Spleen (tissue), 11 donors: ENCODE results near the gene MBNL1. TPM values are rescaled to one million over a fixed set of nuclear protein-coding genes. Genes with fewer than 3 reads are reported as not detected.

Source experiments
- DNase-seq: peaks from one replicate; pipeline ENCODE4 v3.0.0-alpha.2; 2020
- H3K27ac ChIP-seq, 8 donors: fragments of 200-600 bp; sonication (generic) in 7 of 8; 1 replicate in 4 of 8; 2 replicates in 4 of 8; pipeline versions ENCODE4 v1.5.0 to v1.8.0; 2016 to 2021; ENCODE audit warnings: inconsistent platforms in 4 of 8, mild to moderate bottlenecking in 4 of 8, moderate library complexity in 1 of 8
- H3K27me3 ChIP-seq, 7 donors: fragments of 200-600 bp; sonication (generic) in 6 of 7; replicated peaks in 1 of 7; 1 replicate in 4 of 7; 2 replicates in 3 of 7; pipeline versions ENCODE4 v1.5.0 to v1.8.0; 2016 to 2021; ENCODE audit warnings: inconsistent platforms in 3 of 7, mild to moderate bottlenecking in 1 of 7
- H3K36me3 ChIP-seq, 6 donors: fragments of 200-600 bp; sonication (generic) in 5 of 6; 1 replicate in 4 of 6; 2 replicates in 2 of 6; pipeline versions ENCODE4 v1.5.0 to v1.8.0; 2016 to 2021; ENCODE audit warnings: inconsistent platforms in 2 of 6
- H3K4me1 ChIP-seq, 6 donors: fragments of 200-600 bp; sonication (generic) in 5 of 6; 1 replicate in 3 of 6; 2 replicates in 3 of 6; pipeline versions ENCODE4 v1.5.0 to v1.8.0; 2016 to 2021; ENCODE audit warnings: inconsistent platforms in 3 of 6
- H3K4me3 ChIP-seq, 8 donors: fragments of 200-600 bp; sonication (generic) in 7 of 8; 1 replicate in 4 of 8; 2 replicates in 4 of 8; pipeline versions ENCODE4 v1.5.0 to v1.8.0; 2016 to 2021; ENCODE audit warnings: inconsistent platforms in 4 of 8, mild to moderate bottlenecking in 4 of 8, moderate library complexity in 2 of 8
- H3K9me3 ChIP-seq, 8 donors: fragments of 200-600 bp; sonication (generic) in 7 of 8; 1 replicate in 4 of 8; 2 replicates in 4 of 8; pipeline versions ENCODE4 v1.5.0 to v1.8.0; 2016 to 2021; ENCODE audit warnings: inconsistent platforms in 4 of 8
- POLR2A ChIP-seq, 3 donors: fragments of 450-650 bp; IDR thresholded peaks; one replicate each; pipeline ENCODE4 v1.5.1; 2017; ENCODE audit warnings: antibody characterized with exemption in 3 of 3, mild to moderate bottlenecking in 1 of 3
- POLR2AphosphoS5 ChIP-seq, 3 donors: sonication (generic); formaldehyde crosslinking; IDR thresholded peaks; one replicate each; pipeline ENCODE4 v1.5.1; 2017; ENCODE audit warnings: antibody characterized with exemption in 3 of 3
- WGBS, 5 donors: extraction: QIAGEN DNeasy Blood & Tissue Kit in 3 of 5; methylation state at CpG; one replicate each; pipeline versions ENCODE4 v1.1.5 to v1.1.7; 2013 to 2018; 5-methylcytosine and 5-hydroxymethylcytosine counted together
- intact Hi-C: fragments of 100-400 bp; cut with DNase I; formaldehyde crosslinking; loops from one replicate; pipeline ENCODE4 v1.15.0; 2023; ENCODE audit warnings: low total_unique reads
- polyA plus RNA-seq, 3 donors: library from polyadenylated mRNA; stranded (reverse); fragments of 200-250 nt; gene quantifications; one replicate each; pipeline ENCODE4 v1.2.1, GENCODE V29; 2013
- total RNA-seq, 7 donors: library from RNA; depleted of rRNA in 3 of 7; stranded (reverse); fragments of >200 nt in 3 of 7; fragmentation: NEBNext Ultra II Directional in 4 of 7; extraction: Animal tissue kit (Norgen Biotek cat#: 25700) in 4 of 7; gene quantifications; one replicate each; pipeline versions ENCODE4 v1.1.0 to v1.2.1, GENCODE V29; 2016 to 2021
- TF ChIP-seq, protein P1 (sequence below), 11 experiments: fragments of 200-600 bp in 7 of 11; fragments of 450-650 bp in 4 of 11; sonication (generic) in 4 of 11; IDR thresholded peaks in 8 of 11; conservative IDR thresholded peaks in 3 of 11; 1 replicate in 7 of 11; 2 replicates in 4 of 11; pipeline versions ENCODE4 v1.4.0 to v1.8.0; 2016 to 2021; ENCODE audit warnings: antibody characterized with exemption in 11 of 11, inconsistent platforms in 4 of 11, mild to moderate bottlenecking in 1 of 11
- donor health status: healthy with polysubstance abuse.
- donor health status: DM: no; HTN: no; CAD: no; lungs with moderate emphysema.
- donor health status: DM: no; HTN: no; CAD: no.
- donor health status: Bipolar disorder and iron deficiency.
- donor health status: healthy.
- donor health status: DM: no; HTN: no; CAD: no.
- donor health status: DM: yes; HTN: yes; CAD: no.

MBNL1 gene
- total and polyA plus RNA-seq, 10 donors, result 64.7 to 491 (median 296) TPM

GRCh38 chr3:152486364-152486763 lies 217.6 kb downstream of the MBNL1 start:
- Histone ChIP-seq H3K4me3 (no peak overlapping the region), H3K36me3 (no peaks in the 10 kb centered on the region), H3K9me3 (peaks cover 0 to 29% (median 20%) of the 10 kb centered on the region in 8 donors), H3K27me3 (no peaks in the 10 kb centered on the region), H3K4me1 (no peaks in the 10 kb centered on the region), H3K27ac (no peak overlapping the region)
- no peak for DNase-seq
- intact Hi-C loops, result no loop called here
- TF ChIP-seq, protein P1, sequence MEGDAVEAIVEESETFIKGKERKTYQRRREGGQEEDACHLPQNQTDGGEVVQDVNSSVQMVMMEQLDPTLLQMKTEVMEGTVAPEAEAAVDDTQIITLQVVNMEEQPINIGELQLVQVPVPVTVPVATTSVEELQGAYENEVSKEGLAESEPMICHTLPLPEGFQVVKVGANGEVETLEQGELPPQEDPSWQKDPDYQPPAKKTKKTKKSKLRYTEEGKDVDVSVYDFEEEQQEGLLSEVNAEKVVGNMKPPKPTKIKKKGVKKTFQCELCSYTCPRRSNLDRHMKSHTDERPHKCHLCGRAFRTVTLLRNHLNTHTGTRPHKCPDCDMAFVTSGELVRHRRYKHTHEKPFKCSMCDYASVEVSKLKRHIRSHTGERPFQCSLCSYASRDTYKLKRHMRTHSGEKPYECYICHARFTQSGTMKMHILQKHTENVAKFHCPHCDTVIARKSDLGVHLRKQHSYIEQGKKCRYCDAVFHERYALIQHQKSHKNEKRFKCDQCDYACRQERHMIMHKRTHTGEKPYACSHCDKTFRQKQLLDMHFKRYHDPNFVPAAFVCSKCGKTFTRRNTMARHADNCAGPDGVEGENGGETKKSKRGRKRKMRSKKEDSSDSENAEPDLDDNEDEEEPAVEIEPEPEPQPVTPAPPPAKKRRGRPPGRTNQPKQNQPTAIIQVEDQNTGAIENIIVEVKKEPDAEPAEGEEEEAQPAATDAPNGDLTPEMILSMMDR (IDR thresholded peaks at IDR 0.05 in 8 of 11, conservative IDR thresholded peaks at IDR 0.05 in 3 of 11), result no peak
- no peak for TF ChIP-seq POLR2A (IDR thresholded peaks at IDR 0.05)
- TF ChIP-seq POLR2AphosphoS5 (IDR thresholded peaks at IDR 0.05), result no peak
- 71 to 89% (median 80%) methylated on average over 1 of the region's 1 CpG for WGBS, 5 donors

DNA sequence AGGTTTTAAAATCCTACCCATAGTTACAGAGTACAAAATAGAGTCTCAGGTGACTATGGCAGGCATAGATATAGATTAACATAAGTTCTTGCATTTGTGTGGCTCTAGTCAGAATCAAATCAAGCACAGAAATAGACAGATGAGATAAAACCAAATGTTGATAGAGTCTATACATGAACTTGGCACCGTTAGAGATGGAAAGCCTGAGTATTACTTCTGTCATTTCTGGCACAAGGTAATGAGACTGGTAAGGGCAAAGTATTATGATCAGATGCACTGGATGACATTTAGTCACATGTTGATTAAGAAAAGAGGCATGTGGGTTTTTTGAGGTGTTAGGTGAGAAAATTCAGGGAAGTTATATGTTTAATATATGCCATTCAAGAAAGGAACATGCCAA lies 219.7 kb downstream of the MBNL1 start:
- Histone ChIP-seq H3K4me3 (no peak overlapping the region), H3K27ac (no peak overlapping the region), H3K27me3 (no peaks in the 10 kb centered on the region), H3K4me1 (no peaks in the 10 kb centered on the region), H3K36me3 (no peaks in the 10 kb centered on the region), H3K9me3 (peaks cover 0 to 10% (median 3%) of the 10 kb centered on the region in 8 donors)
- no peak for DNase-seq
- TF ChIP-seq POLR2A (IDR thresholded peaks at IDR 0.05) (no peak), POLR2AphosphoS5 (IDR thresholded peaks at IDR 0.05) (no peak)
- TF ChIP-seq, protein P1 (IDR thresholded peaks at IDR 0.05 in 8 of 11, conservative IDR thresholded peaks at IDR 0.05 in 3 of 11), result no peak
- intact Hi-C loops, result no loop called here
- WGBS, 5 donors, result 82 to 89% (median 86%) methylated on average over 1 of the region's 1 CpG

DNA sequence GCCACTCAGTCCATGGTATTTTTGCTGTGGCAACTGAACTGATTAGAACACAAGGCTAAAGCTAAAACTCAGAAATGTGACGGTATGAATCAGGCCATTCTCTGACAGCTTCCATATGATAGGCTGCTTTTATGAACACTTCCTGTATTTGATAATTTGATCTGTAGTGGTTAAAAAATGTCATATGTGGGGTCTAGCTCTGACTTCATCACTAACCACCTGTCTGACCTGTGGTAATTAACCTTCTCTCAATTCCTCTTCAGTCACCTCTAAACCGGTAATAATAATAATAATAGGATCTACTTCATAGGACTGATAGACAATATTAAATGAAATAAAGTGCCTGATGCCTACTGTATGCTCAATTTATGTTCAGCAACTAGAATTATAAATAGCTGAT lies 223.2 kb downstream of the MBNL1 start:
- Histone ChIP-seq H3K27ac (no peak overlapping the region), H3K27me3 (no peaks in the 10 kb centered on the region), H3K4me3 (no peak overlapping the region), H3K36me3 (no peaks in the 10 kb centered on the region), H3K9me3 (peaks cover 0 to 4% (median 0%) of the 10 kb centered on the region in 8 donors), H3K4me1 (peaks cover 0 to 10% (median 3%) of the 10 kb centered on the region in 6 donors)
- no peak for TF ChIP-seq POLR2A (IDR thresholded peaks at IDR 0.05)
- TF ChIP-seq, protein P1 (IDR thresholded peaks at IDR 0.05 in 8 of 11, conservative IDR thresholded peaks at IDR 0.05 in 3 of 11), result no peak
- no peak for TF ChIP-seq POLR2AphosphoS5 (IDR thresholded peaks at IDR 0.05)
- DNase-seq, result no peak
- 66 to 78% (median 76%) methylated on average over 2 of the region's 2 CpGs for WGBS, 5 donors
- intact Hi-C loops, result no loop called here

DNA sequence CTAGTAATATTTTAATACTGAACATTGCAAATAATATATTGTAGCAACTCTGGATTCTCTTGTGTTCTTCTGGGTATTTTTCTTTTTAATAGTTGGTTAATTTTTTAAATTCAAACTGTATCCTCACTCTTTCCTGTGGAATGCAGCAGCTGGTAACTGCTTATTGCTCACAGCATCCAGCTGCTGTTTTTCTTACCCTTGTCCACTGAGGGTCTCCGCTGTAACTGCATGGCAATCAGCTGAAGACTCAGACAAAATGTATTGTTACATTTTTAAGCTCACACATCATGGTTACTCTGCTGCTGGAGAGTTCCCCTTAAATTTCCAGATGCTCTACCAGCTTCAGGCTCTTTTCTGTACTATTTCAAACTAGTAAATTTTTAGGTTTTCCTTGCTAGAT lies 227.6 kb downstream of the MBNL1 start:
- H3K4me1 ChIP-seq, result peaks cover 0 to 37% (median 13%) of the 10 kb centered on the region in 6 donors
- H3K27ac ChIP-seq, result peak overlapping the region in 4 of 8 donors; percentile 52 to 73 (median 62)
- TF ChIP-seq, protein P1 (IDR thresholded peaks at IDR 0.05 in 8 of 11, conservative IDR thresholded peaks at IDR 0.05 in 3 of 11), result no peak
- TF ChIP-seq POLR2AphosphoS5 (IDR thresholded peaks at IDR 0.05) (no peak), POLR2A (IDR thresholded peaks at IDR 0.05) (no peak)
- WGBS, 5 donors, result 90 to 100% (median 95%) methylated on average over 1 of the region's 1 CpG
- H3K36me3 ChIP-seq, result no peaks in the 10 kb centered on the region
- peaks cover 0 to 9% (median 0%) of the 10 kb centered on the region in 8 donors for H3K9me3 ChIP-seq
- no peaks in the 10 kb centered on the region for H3K27me3 ChIP-seq
- H3K4me3 ChIP-seq, result peak overlapping the region in 1 of 8 donors; percentile 34
- intact Hi-C loops, result no loop called here
- DNase-seq, result no peak
